ENCODE data around the gene KCTD4.

KCTD4 gene

GRCh38 chr13:45178349-45179162 is 22.3 kb downstream of the KCTD4 start (continued):
- TF ChIP-seq ZNF776 (tag by site-specific recombination; IDR thresholded peaks at IDR 0.05; ENCODE audit: borderline replicate concordance) = no peak
- 0 out of 2 replicates have a peak, but pooled peaks have one; percentile 25 for TF ChIP-seq REPIN1 (tag by site-specific recombination; IDR thresholded peaks at IDR 0.05; ENCODE audit: low read depth)
- peak; percentile 68; the same call in 1 of the 2 replicates for TF ChIP-seq PRDM4 (tag by site-specific recombination; IDR thresholded peaks at IDR 0.05)
- TF ChIP-seq, protein P1, sequence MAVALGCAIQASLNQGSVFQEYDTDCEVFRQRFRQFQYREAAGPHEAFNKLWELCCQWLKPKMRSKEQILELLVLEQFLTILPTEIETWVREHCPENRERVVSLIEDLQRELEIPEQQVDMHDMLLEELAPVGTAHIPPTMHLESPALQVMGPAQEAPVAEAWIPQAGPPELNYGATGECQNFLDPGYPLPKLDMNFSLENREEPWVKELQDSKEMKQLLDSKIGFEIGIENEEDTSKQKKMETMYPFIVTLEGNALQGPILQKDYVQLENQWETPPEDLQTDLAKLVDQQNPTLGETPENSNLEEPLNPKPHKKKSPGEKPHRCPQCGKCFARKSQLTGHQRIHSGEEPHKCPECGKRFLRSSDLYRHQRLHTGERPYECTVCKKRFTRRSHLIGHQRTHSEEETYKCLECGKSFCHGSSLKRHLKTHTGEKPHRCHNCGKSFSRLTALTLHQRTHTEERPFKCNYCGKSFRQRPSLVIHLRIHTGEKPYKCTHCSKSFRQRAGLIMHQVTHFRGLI (tag by site-specific recombination; IDR thresholded peaks at IDR 0.05) = no peak; the same call in 1 of the 2 replicates
- no peak for TF ChIP-seq ZNF350 (tag by site-specific recombination; IDR thresholded peaks at IDR 0.05)
- TF ChIP-seq ZNF529 (tag by site-specific recombination; IDR thresholded peaks at IDR 0.05; ENCODE audit: insufficient replicate concordance) = no peak
- no peak for TF ChIP-seq ZNF707 (tag by site-specific recombination; IDR thresholded peaks at IDR 0.05)
- TF ChIP-seq YY2 (tag by site-specific recombination; IDR thresholded peaks at IDR 0.05) = no peak
- no peak for TF ChIP-seq ZNF658 (tag by site-specific recombination; IDR thresholded peaks at IDR 0.05)
- no peak for TF ChIP-seq ZNF423 (tag by site-specific recombination; IDR thresholded peaks at IDR 0.05)
- 0 out of 2 replicates have a peak, but pooled peaks have one; percentile 7 for TF ChIP-seq ZSCAN30 (tag by site-specific recombination; IDR thresholded peaks at IDR 0.05)
- TF ChIP-seq ZNF629 (tag by site-specific recombination; IDR thresholded peaks at IDR 0.05) = peak; percentile 96
- no peak for TF ChIP-seq ZBTB26 (tag by site-specific recombination; optimal IDR thresholded peaks at IDR 0.05)
- TF ChIP-seq HOXC10 (CRISPR knock-in tag; IDR thresholded peaks at IDR 0.05) = no peak
- no peak for TF ChIP-seq ZNF670 (tag by site-specific recombination; IDR thresholded peaks at IDR 0.05; ENCODE audit: low read depth)
- no peak for TF ChIP-seq ZNF416 (tag by site-specific recombination; IDR thresholded peaks at IDR 0.05)
- TF ChIP-seq, protein P2, sequence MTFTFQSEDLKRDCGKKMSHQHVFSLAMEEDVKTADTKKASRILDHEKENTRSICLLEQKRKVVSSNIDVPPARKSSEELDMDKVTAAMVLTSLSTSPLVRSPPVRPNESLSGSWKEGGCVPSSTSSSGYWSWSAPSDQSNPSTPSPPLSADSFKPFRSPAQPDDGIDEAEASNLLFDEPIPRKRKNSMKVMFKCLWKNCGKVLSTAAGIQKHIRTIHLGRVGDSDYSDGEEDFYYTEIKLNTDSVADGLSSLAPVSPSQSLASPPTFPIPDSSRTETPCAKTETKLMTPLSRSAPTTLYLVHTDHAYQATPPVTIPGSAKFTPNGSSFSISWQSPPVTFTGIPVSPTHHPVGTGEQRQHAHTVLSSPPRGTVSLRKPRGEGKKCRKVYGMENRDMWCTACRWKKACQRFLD (tag by site-specific recombination; IDR thresholded peaks at IDR 0.05) = no peak
- no peak for TF ChIP-seq ZBTB20 (tag by site-specific recombination; IDR thresholded peaks at IDR 0.05)
- no peak for TF ChIP-seq ZNF664 (tag by site-specific recombination; IDR thresholded peaks at IDR 0.05)
- TF ChIP-seq ZBTB7A (tag by site-specific recombination; IDR thresholded peaks at IDR 0.05; ENCODE audit: low read depth) = no peak
- no peak for TF ChIP-seq ZNF510 (tag by site-specific recombination; IDR thresholded peaks at IDR 0.05; ENCODE audit: insufficient replicate concordance)
- no peak for TF ChIP-seq PBX3 (CRISPR knock-in tag; IDR thresholded peaks at IDR 0.05)
- TF ChIP-seq, protein P3, sequence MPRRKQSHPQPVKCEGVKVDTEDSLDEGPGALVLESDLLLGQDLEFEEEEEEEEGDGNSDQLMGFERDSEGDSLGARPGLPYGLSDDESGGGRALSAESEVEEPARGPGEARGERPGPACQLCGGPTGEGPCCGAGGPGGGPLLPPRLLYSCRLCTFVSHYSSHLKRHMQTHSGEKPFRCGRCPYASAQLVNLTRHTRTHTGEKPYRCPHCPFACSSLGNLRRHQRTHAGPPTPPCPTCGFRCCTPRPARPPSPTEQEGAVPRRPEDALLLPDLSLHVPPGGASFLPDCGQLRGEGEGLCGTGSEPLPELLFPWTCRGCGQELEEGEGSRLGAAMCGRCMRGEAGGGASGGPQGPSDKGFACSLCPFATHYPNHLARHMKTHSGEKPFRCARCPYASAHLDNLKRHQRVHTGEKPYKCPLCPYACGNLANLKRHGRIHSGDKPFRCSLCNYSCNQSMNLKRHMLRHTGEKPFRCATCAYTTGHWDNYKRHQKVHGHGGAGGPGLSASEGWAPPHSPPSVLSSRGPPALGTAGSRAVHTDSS (tag by site-specific recombination; IDR thresholded peaks at IDR 0.05) = no peak
- no peak for TF ChIP-seq ZNF223 (tag by site-specific recombination; IDR thresholded peaks at IDR 0.05)
- no peak for TF ChIP-seq ZBTB1 (tag by site-specific recombination; IDR thresholded peaks at IDR 0.05)
- no peak for TF ChIP-seq AEBP2 (tag by site-specific recombination; IDR thresholded peaks at IDR 0.05; ENCODE audit: borderline replicate concordance)
- no peak for TF ChIP-seq ZNF777 (tag by site-specific recombination; IDR thresholded peaks at IDR 0.05; ENCODE audit: borderline replicate concordance)
- no peak for TF ChIP-seq SCRT2 (tag by site-specific recombination; IDR thresholded peaks at IDR 0.05)
